ENCODE data around the gene CD46.

GRCh38 chr1:207702317-207702716, 49.5 kb upstream of the CD46 start:
- TF ChIP-seq CTCF (IDR thresholded peaks at IDR 0.05) (no peak), POLR2A (IDR thresholded peaks at IDR 0.05) (no peak)

Data from sigmoid colon (tissue), 3 donors.